Vagina (tissue), 2 donors: ENCODE results near the gene SPSB1.

ENCODE experiments used
- POLR2A ChIP-seq, 2 donors: fragments of 450-650 bp; IDR thresholded peaks; one replicate each; pipeline ENCODE4 v1.6.1; 2017; ENCODE audit warnings: antibody characterized with exemption in 2 of 2, mild to moderate bottlenecking in 2 of 2, moderate library complexity in 2 of 2
- POLR2AphosphoS5 ChIP-seq, 2 donors: sonication (generic); formaldehyde crosslinking; IDR thresholded peaks; one replicate each; pipeline ENCODE4 v1.9.0; 2017; ENCODE audit warnings: antibody characterized with exemption in 2 of 2, mild to moderate bottlenecking in 2 of 2, low read depth in 1 of 2; ENCODE audit not compliant: insufficient read depth in 1 of 2
- TF ChIP-seq, protein P1 (sequence below), 3 experiments: fragments of 450-650 bp in 2 of 3; fragments of 200-600 bp in 1 of 3; sonication (generic) in 1 of 3; IDR thresholded peaks; one replicate each; pipeline ENCODE4 v1.5.1; 2017 to 2019; ENCODE audit warnings: antibody characterized with exemption in 3 of 3, mild to moderate bottlenecking in 2 of 3, moderate library complexity in 2 of 3

DNA sequence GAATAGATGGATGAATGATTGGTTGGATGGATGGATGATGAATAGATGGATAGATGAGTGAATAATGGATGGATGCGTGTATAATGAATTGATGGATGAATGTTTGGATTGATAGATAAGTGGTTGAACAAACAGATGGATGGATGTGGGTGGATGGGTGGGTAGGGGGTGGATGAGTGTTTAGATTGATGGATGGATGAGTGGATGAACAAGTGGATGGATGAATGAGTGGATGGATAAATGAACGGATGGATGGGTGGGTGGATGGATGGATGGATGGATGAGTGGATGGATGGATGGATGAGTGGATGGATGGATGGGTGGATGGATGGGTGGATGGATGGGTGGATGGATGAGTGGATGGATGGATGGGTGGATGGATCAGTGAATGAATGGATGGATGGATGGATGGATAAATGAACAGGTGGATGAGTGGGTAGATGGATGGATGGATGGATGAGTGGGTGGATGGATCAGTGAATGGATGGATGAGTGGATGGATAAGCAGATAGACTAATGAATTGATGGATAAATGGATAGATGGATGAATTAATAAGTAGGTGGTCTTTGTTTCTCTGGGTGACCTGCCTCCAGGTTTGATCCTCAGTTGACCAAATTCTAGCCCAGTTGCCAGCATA, 64.3 kb downstream of the SPSB1 start:
- TF ChIP-seq POLR2AphosphoS5 (IDR thresholded peaks at IDR 0.05; ENCODE audit: insufficient read depth in 1 of 2, low read depth in 1 of 2) (no peak), POLR2A (IDR thresholded peaks at IDR 0.05) (no peak)
- TF ChIP-seq, protein P1, sequence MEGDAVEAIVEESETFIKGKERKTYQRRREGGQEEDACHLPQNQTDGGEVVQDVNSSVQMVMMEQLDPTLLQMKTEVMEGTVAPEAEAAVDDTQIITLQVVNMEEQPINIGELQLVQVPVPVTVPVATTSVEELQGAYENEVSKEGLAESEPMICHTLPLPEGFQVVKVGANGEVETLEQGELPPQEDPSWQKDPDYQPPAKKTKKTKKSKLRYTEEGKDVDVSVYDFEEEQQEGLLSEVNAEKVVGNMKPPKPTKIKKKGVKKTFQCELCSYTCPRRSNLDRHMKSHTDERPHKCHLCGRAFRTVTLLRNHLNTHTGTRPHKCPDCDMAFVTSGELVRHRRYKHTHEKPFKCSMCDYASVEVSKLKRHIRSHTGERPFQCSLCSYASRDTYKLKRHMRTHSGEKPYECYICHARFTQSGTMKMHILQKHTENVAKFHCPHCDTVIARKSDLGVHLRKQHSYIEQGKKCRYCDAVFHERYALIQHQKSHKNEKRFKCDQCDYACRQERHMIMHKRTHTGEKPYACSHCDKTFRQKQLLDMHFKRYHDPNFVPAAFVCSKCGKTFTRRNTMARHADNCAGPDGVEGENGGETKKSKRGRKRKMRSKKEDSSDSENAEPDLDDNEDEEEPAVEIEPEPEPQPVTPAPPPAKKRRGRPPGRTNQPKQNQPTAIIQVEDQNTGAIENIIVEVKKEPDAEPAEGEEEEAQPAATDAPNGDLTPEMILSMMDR (IDR thresholded peaks at IDR 0.05) = no peak
